ENCODE measurements around the gene XRCC6. TPM values are rescaled to one million over a fixed set of nuclear protein-coding genes. Genes with fewer than 3 reads are reported as not detected.

Gene XRCC6
- total RNA-seq, 1 experiment from 2014 or later: 474 TPM

- no peak for TF ChIP-seq NR1H2 (CRISPR knock-in tag; IDR thresholded peaks at IDR 0.05)
Measured at GRCh38 chr22:41608386-41608785, 12.7 kb upstream of the XRCC6 start (continued).

GRCh38 chr22:41612603-41613306 lies 8.3 kb upstream of the XRCC6 start:
- H3K4me1 Mint-ChIP-seq: 0 out of 2 replicates have a peak, but pooled peaks cover 2% of the 10 kb centered on the region
- DNase-seq (ENCODE audit: low spot score) (no peak), ATAC-seq (no peak)
- H3K4me3 Mint-ChIP-seq: no peak overlapping the region
- CTCF ChIA-PET: interaction anchor here (1.0 to 1.4 kb wide), 2 partner anchors 21 to 54 kb away, joined by 3 read pairs; no protein-coding TSS in a partner anchor
- H3K36me3 Mint-ChIP-seq: 0 out of 2 replicates have a peak, but pooled peaks cover 4% of the 10 kb centered on the region
- no peaks in the 10 kb centered on the region for H3K9me3 Mint-ChIP-seq
- H3K27me3 Mint-ChIP-seq (ENCODE audit: low read depth): no peaks in the 10 kb centered on the region
- no peak for TF ChIP-seq FOXK1 (CRISPR knock-in tag; IDR thresholded peaks at IDR 0.05)
- TF ChIP-seq MXD4 (CRISPR knock-in tag; IDR thresholded peaks at IDR 0.05; ENCODE audit: borderline replicate concordance): no peak
- TF ChIP-seq AR (CRISPR knock-in tag; IDR thresholded peaks at IDR 0.05): no peak
- TF ChIP-seq GRHL2 (CRISPR knock-in tag; IDR thresholded peaks at IDR 0.05; ENCODE audit: insufficient replicate concordance, severe bottlenecking): no peak
- TF ChIP-seq ATF3 (CRISPR knock-in tag; conservative IDR thresholded peaks at IDR 0.05): no peak
- no peak for TF ChIP-seq USF2 (CRISPR knock-in tag; IDR thresholded peaks at IDR 0.05)
- no peak for TF ChIP-seq ZBTB43 (CRISPR knock-in tag; IDR thresholded peaks at IDR 0.05)
- TF ChIP-seq CREM (CRISPR knock-in tag; IDR thresholded peaks at IDR 0.05): no peak
- no peak for TF ChIP-seq RELA (CRISPR knock-in tag; IDR thresholded peaks at IDR 0.05; ENCODE audit: borderline replicate concordance)
- TF ChIP-seq FOXJ3 (CRISPR knock-in tag; IDR thresholded peaks at IDR 0.05; ENCODE audit: borderline replicate concordance): no peak
- no peak for TF ChIP-seq FOXP4 (CRISPR knock-in tag; IDR thresholded peaks at IDR 0.05)
- TF ChIP-seq NR2C2 (CRISPR knock-in tag; IDR thresholded peaks at IDR 0.05): no peak
- POLR2A ChIA-PET: interaction anchor here (0.6 to 1.5 kb wide), 2 partner anchors 8 to 166 kb away, joined by 4 to 5 read pairs; partner anchors contain the start of genes DESI1, TOB2 and XRCC6
- no peak overlapping the region; the same call in 1 of the 2 replicates for H3K27ac Mint-ChIP-seq

- Mint-ChIP-seq H3K9me3 (no peaks in the 10 kb centered on the region), H3K36me3 (0 out of 2 replicates have a peak, but pooled peaks cover 4% of the 10 kb centered on the region), H3K4me3 (no peak overlapping the region), H3K27me3 (ENCODE audit: low read depth) (no peaks in the 10 kb centered on the region), H3K27ac (no peak overlapping the region; the same call in 1 of the 2 replicates), H3K4me1 (0 out of 2 replicates have a peak, but pooled peaks cover 2% of the 10 kb centered on the region)
- ChIA-PET CTCF (interaction anchor here (1.4 kb wide), 1 partner anchor 53 kb away, joined by 3 read pairs; no protein-coding TSS in a partner anchor), POLR2A (no interaction called here)
- DNase-seq (ENCODE audit: low spot score) (no peak), ATAC-seq (no peak)
- TF ChIP-seq ZNF423 (CRISPR knock-in tag; IDR thresholded peaks at IDR 0.05) (no peak), TEAD4 (CRISPR knock-in tag; IDR thresholded peaks at IDR 0.05) (no peak), JUN (CRISPR knock-in tag; IDR thresholded peaks at IDR 0.05) (no peak), ETV6 (CRISPR knock-in tag; IDR thresholded peaks at IDR 0.05) (no peak), ZNF396 (CRISPR knock-in tag; IDR thresholded peaks at IDR 0.05; ENCODE audit: borderline replicate concordance) (no peak), USF1 (CRISPR knock-in tag; IDR thresholded peaks at IDR 0.05) (no peak), ELF4 (CRISPR knock-in tag; IDR thresholded peaks at IDR 0.05; ENCODE audit: low read depth) (no peak), RORB (CRISPR knock-in tag; IDR thresholded peaks at IDR 0.05) (no peak), GRHL2 (CRISPR knock-in tag; IDR thresholded peaks at IDR 0.05; ENCODE audit: insufficient replicate concordance, severe bottlenecking) (no peak), ZNF512 (CRISPR knock-in tag; IDR thresholded peaks at IDR 0.05; ENCODE audit: borderline replicate concordance) (no peak), ZNF671 (CRISPR knock-in tag; IDR thresholded peaks at IDR 0.05) (no peak), GABPB1 (CRISPR knock-in tag; IDR thresholded peaks at IDR 0.05) (no peak)
Measured at GRCh38 chr22:41613456-41613855, 7.6 kb upstream of the XRCC6 start.
